HL-60/S4 treated with phorbol 12-myristate 13-acetate at 8.2 ng/mL for 4 days and 3 days (cell line): Measurements from ENCODE around the gene MYH7B.

Experiments used
- in situ Hi-C: fragments of 300-500 bp; cut with MboI; formaldehyde crosslinking; loops from 2 replicates; pipeline ENCODE4 v1.15.0; 2022; ENCODE audit warnings: low sequenced_read_pairs

MYH7B gene

GRCh38 chr20:34990231-34990630 lies 34.6 kb downstream of the MYH7B start:
- in situ Hi-C loops = no loop called here

GRCh38 chr20:34990661-34991214 lies 35.1 kb downstream of the MYH7B start:
- in situ Hi-C loops = no loop called here

- in situ Hi-C loops = no loop called here
These were observed 37.2 kb downstream of the MYH7B start for GRCh38 chr20:34992751-34993417.

GRCh38 chr20:34993941-34994508 lies 38.4 kb downstream of the MYH7B start:
- in situ Hi-C loops = no loop called here

GRCh38 chr20:34994509-34995131 lies 39.0 kb downstream of the MYH7B start:
- in situ Hi-C loops = no loop called here

GRCh38 chr20:34995192-34995591 lies 39.5 kb downstream of the MYH7B start:
- in situ Hi-C loops = no loop called here

- in situ Hi-C loops = no loop called here
These were observed 40.0 kb downstream of the MYH7B start for GRCh38 chr20:34995696-34996095.

- in situ Hi-C loops = no loop called here
These were observed 40.8 kb downstream of the MYH7B start for GRCh38 chr20:34996243-34997028.

GRCh38 chr20:34997131-34997561 lies 41.5 kb downstream of the MYH7B start:
- in situ Hi-C loops = no loop called here

- in situ Hi-C loops = no loop called here
These were observed 42.1 kb downstream of the MYH7B start for GRCh38 chr20:34997774-34998173.

- in situ Hi-C loops = no loop called here
These were observed 42.8 kb downstream of the MYH7B start for GRCh38 chr20:34998331-34998950.

- in situ Hi-C loops = no loop called here
These were observed 43.4 kb downstream of the MYH7B start for GRCh38 chr20:34999021-34999451.

- in situ Hi-C loops = no loop called here
These were observed 44.1 kb downstream of the MYH7B start for GRCh38 chr20:34999782-35000181.

- in situ Hi-C loops = no loop called here
These were observed 44.7 kb downstream of the MYH7B start for GRCh38 chr20:35000311-35000921.

- in situ Hi-C loops = no loop called here
These were observed 45.4 kb downstream of the MYH7B start for GRCh38 chr20:35000922-35001595.

GRCh38 chr20:35001596-35002362 lies 46.1 kb downstream of the MYH7B start:
- in situ Hi-C loops = no loop called here

- in situ Hi-C loops = no loop called here
These were observed 47.0 kb downstream of the MYH7B start for GRCh38 chr20:35002426-35003210.
